ENCODE results near the gene ACOXL.

Gene ACOXL

DNA sequence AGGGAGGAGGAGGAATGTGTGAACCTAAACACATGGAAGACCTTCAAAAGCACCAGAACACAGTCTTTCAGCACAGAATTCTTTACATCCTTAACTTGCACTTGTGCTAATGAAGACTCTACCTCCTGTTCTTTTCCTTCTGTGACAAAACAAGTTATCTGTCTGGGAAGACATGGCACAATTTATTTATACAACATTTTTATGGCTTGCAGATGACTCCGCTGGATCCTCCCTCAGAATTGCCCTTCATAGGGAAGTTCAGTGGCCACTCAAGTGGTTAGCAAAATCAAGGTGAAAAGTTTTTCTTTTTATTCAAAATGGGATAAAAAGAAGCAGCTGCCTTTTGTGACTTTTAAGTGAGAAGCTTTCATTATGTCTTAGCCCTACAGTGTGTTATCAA is 409.7 kb downstream of the ACOXL start:
- TF ChIP-seq, protein P1, sequence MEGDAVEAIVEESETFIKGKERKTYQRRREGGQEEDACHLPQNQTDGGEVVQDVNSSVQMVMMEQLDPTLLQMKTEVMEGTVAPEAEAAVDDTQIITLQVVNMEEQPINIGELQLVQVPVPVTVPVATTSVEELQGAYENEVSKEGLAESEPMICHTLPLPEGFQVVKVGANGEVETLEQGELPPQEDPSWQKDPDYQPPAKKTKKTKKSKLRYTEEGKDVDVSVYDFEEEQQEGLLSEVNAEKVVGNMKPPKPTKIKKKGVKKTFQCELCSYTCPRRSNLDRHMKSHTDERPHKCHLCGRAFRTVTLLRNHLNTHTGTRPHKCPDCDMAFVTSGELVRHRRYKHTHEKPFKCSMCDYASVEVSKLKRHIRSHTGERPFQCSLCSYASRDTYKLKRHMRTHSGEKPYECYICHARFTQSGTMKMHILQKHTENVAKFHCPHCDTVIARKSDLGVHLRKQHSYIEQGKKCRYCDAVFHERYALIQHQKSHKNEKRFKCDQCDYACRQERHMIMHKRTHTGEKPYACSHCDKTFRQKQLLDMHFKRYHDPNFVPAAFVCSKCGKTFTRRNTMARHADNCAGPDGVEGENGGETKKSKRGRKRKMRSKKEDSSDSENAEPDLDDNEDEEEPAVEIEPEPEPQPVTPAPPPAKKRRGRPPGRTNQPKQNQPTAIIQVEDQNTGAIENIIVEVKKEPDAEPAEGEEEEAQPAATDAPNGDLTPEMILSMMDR (IDR thresholded peaks at IDR 0.05; ENCODE audit: borderline replicate concordance, insufficient read depth, low read depth, low read length) = no peak
- no peak overlapping the region for H3K4me3 ChIP-seq (ENCODE audit: low read depth, low read length)

DNA sequence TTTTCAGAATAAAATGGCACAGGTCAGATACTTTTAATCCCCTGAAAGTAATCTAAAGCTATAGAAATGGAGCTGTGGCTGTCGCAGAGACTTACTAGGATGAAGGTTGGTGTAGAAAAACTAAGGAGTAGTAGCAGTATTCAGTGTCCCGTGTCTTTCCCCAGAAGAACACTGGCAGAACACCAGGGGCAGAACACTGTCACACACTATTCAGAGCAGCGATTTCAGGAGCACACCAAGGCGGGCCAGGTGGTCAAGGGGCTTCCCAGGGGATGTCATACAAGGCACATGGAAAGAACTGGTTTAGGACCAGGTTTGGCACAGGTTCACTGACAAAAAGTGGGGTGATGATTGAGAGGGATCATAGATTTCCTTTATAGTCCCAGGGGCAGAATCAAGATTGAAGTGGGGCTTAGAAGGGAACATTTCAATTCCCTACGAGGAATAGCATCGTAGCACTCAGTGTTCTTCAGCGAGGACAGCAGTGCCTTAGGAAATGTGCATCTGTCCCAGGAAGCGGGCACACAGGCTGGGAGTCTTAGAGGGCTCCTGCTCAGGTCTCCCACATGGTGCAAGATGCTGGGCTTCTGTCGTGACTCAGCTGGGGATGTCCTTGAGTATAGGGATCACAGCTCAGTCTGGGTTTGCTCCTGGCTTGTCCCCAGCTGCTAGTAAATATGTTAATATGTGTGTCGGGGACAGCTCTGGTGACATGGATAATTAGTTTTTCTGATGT is 410.9 kb downstream of the ACOXL start:
- no peak overlapping the region for H3K4me3 ChIP-seq (ENCODE audit: low read depth, low read length)
- TF ChIP-seq, protein P1 (IDR thresholded peaks at IDR 0.05; ENCODE audit: borderline replicate concordance, insufficient read depth, low read depth, low read length) = no peak

DNA sequence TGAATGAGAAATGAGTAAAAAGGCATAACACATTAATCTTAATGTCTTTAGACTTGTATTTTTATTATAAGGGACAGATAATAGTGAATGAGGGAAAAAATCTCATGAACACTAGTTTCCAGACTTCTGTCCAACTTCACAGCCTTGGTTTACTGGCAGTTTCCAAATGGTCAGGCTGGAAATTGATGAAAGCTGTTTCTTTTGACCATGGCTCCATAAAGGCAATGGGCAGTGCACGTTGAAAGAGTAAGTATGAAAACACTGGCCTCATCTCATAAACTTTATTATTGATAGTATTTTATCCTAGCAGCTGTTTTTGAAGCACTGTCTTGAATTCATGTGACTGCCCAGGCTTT is 411.4 kb downstream of the ACOXL start:
- no peak overlapping the region for H3K4me3 ChIP-seq (ENCODE audit: low read depth, low read length)
- TF ChIP-seq, protein P1 (IDR thresholded peaks at IDR 0.05; ENCODE audit: borderline replicate concordance, insufficient read depth, low read depth, low read length) = no peak

DNA sequence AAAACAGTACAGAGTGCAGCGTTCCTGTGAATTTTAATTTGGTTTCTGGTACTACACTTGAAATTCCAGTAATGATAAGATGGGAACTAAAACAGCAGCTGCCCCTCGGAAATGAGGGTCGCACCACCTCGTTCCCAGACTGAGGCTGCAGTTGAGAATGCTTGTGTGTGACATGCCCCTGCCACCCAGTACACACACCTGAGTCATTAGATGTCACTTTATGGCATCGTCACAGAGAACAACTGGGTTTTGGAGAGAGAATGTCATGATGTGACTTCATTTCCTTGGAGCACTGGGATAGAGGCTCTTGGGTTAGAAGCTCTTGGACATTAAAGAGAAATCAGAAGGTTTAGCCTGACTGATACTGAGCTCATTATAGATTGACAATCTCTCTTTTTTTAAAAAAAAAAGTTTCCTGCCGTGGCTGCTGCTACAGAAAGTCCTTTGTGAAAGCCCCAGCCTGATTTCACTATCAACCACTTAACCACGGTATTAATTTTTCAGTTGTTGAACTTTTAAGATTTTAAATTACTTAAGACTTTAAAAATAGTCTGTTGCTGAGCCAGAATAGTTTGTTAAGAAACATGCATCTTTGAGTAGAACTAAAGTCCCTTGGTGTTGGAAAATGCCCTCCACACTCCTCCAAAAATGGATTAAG is 412.9 kb downstream of the ACOXL start:
- no peak overlapping the region for H3K4me3 ChIP-seq (ENCODE audit: low read depth, low read length)
- TF ChIP-seq, protein P1 (IDR thresholded peaks at IDR 0.05; ENCODE audit: borderline replicate concordance, insufficient read depth, low read depth, low read length) = no peak

DNA sequence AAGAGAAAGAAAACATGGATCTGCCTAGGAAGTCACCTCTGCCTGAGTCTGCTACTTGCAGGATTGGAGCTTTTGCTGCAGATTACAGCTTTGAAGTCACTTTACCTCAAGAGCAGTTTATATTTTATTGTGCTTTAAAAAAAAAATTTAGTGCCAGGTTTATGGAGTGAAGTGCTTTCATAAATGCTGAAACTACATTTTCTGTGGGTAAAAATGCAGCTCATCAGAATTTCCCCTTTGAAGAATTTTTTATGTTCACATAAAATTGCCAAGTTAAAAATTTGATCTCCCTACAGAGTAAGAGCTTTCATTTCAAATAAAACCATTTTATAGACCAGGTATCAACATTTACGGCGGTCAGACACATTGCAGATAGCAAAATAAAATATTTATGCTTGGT is 413.6 kb downstream of the ACOXL start:
- TF ChIP-seq, protein P1 (IDR thresholded peaks at IDR 0.05; ENCODE audit: borderline replicate concordance, insufficient read depth, low read depth, low read length) = no peak
- no peak overlapping the region for H3K4me3 ChIP-seq (ENCODE audit: low read depth, low read length)

DNA sequence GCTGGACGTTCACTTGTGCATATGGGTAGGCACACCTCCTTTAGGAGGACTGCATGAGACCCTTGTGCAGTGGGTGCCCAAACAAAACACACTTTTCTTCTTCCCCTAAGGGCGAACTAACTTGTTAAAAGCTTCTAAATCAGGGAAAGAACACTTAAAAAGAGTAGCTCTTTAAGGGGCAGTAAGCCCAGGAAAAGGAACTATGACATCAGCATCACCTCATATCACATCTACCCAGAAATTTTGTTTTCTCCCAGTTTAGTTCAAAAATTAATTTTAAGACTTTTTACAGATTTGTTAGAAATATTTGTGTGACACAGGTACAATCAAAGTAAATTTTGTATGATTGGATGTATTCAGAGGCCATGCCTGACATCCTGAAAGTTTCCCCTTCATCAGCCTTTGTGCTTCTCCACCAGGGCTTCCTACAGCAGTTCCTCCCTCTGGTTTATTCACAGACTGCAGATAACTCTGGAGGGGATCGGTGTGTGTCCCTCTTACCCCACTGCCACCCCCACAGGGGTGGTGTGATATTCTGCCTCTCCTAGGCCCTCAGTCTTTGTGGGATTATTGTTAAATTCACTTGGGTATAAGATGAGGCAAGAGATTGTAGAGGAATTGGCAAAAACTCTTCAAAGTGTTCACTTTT is 416.0 kb downstream of the ACOXL start:
- TF ChIP-seq, protein P1 (IDR thresholded peaks at IDR 0.05; ENCODE audit: borderline replicate concordance, insufficient read depth, low read depth, low read length) = no peak

More for the DNA sequence above, 416.0 kb downstream of the ACOXL start:
- no peak overlapping the region for H3K4me3 ChIP-seq (ENCODE audit: low read depth, low read length)
